Esophagus muscularis mucosa (tissue), 3 donors: Measurements from ENCODE around the gene HOXA7.

ENCODE experiments used
- POLR2A ChIP-seq: fragments of 450-650 bp; IDR thresholded peaks from one replicate; pipeline ENCODE4 v1.6.1; 2017; ENCODE audit warnings: antibody characterized with exemption, moderate library complexity, mild to moderate bottlenecking, low read depth
- POLR2AphosphoS5 ChIP-seq, 2 donors: sonication (generic); formaldehyde crosslinking; IDR thresholded peaks; one replicate each; pipeline ENCODE4 v1.6.1; 2017; ENCODE audit warnings: antibody characterized with exemption in 2 of 2
- TF ChIP-seq, protein P1 (sequence below), 3 experiments: fragments of 200-600 bp in 2 of 3; fragments of 450-650 bp in 1 of 3; sonication (generic) in 2 of 3; IDR thresholded peaks; one replicate each; pipeline ENCODE4 v1.5.1; 2017 to 2019; ENCODE audit warnings: antibody characterized with exemption in 3 of 3, mild to moderate bottlenecking in 2 of 3, moderate library complexity in 1 of 3

GRCh38 chr7:27165996-27166530 is 9.6 kb upstream of the HOXA7 start:
- TF ChIP-seq, protein P1, sequence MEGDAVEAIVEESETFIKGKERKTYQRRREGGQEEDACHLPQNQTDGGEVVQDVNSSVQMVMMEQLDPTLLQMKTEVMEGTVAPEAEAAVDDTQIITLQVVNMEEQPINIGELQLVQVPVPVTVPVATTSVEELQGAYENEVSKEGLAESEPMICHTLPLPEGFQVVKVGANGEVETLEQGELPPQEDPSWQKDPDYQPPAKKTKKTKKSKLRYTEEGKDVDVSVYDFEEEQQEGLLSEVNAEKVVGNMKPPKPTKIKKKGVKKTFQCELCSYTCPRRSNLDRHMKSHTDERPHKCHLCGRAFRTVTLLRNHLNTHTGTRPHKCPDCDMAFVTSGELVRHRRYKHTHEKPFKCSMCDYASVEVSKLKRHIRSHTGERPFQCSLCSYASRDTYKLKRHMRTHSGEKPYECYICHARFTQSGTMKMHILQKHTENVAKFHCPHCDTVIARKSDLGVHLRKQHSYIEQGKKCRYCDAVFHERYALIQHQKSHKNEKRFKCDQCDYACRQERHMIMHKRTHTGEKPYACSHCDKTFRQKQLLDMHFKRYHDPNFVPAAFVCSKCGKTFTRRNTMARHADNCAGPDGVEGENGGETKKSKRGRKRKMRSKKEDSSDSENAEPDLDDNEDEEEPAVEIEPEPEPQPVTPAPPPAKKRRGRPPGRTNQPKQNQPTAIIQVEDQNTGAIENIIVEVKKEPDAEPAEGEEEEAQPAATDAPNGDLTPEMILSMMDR (IDR thresholded peaks at IDR 0.05): no peak
- TF ChIP-seq POLR2A (no peak), POLR2AphosphoS5 (IDR thresholded peaks at IDR 0.05) (no peak)
